Activated CD8-positive, alpha-beta T cell treated with anti-CD3 and anti-CD28 coated beads, Interleukin-2, amount 10 ng/mL, durations not matched to agents 7 days and 5 days (primary cell): ENCODE results near the gene TUBA3C. TPM values are rescaled to one million over a fixed set of nuclear protein-coding genes. Genes with fewer than 3 reads are reported as not detected.

Experiments used
- ATAC-seq: fragments of 150-1000 bp; cut with Tn5 transposase; one replicate; pipeline ENCODE4 v1.10.0; 2021; ENCODE audit warnings: moderate library complexity
- CTCF ChIA-PET: fragments of 350-600 bp; sonication (Branson Sonifier 250); formaldehyde crosslinking; loops from one replicate; lab custom pipeline; 2021; ENCODE audit warnings: antibody characterized with exemption; lab: Charles Lee
- POLR2A ChIA-PET: fragments of 350-600 bp; sonication (Branson Sonifier 250); formaldehyde crosslinking; loops from one replicate; lab custom pipeline; 2021; ENCODE audit warnings: antibody characterized with exemption; lab: Charles Lee
- DNase-seq: peaks from one replicate; pipeline ENCODE4 v3.0.0-alpha.2; 2020
- H3K27ac Mint-ChIP-seq: one replicate; pipeline ENCODE4 v1.8.0; 2021; ENCODE audit warnings: mild to moderate bottlenecking, mixed read lengths
- H3K27me3 Mint-ChIP-seq: one replicate; pipeline ENCODE4 v1.8.0; 2021; ENCODE audit warnings: low read depth, mixed read lengths
- H3K36me3 Mint-ChIP-seq: one replicate; pipeline ENCODE4 v1.8.0; 2021; ENCODE audit warnings: low read depth, mixed read lengths
- H3K4me1 Mint-ChIP-seq: one replicate; pipeline ENCODE4 v1.8.0; 2021; ENCODE audit warnings: low read depth, mixed read lengths
- H3K4me3 Mint-ChIP-seq: one replicate; pipeline ENCODE4 v1.8.0; 2021; ENCODE audit warnings: mild to moderate bottlenecking, mixed read lengths
- H3K9me3 Mint-ChIP-seq: one replicate; pipeline ENCODE4 v1.8.0; 2022; ENCODE audit warnings: mixed read lengths; ENCODE audit not compliant: insufficient read depth
- total RNA-seq, 2 experiments: library from RNA; stranded (reverse); gene quantifications; one replicate each; pipeline ENCODE4 v1.2.3, GENCODE V29; 2021

TUBA3C gene
- total RNA-seq, 2 experiments from 2014 or later: not detected

DNA sequence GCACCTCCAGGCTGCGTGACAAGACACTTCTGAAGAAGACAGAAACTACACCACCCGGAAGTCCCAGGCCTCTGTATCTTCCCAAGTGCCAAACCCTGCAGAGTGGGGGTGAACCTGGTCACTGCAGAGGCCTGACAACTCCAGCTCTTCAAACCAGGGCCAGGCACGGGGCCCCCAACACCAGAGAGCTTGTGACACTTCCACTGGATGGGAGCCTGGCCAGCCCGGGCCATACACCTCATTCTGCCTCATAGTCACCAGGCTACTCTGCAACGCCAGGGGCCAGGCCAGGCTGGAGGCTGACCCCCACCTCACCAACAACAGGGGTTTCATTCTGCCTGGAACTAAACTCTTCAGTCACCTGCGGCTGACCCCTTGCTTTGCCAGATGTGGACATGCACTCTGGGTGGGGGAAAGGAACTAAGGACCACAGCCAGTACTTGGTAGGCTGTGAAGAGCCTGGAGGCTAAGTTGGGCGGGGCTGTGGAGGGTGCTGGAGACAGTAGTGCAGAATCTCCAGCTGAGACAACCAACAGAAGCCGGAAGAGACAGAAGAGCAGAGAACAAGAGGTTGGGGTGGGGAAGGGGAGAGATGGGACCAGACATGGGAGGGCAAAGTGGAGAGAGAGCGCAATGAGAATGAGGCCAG, 23.0 kb downstream of the TUBA3C start:
- ChIA-PET POLR2A (no interaction called here), CTCF (no interaction called here)
- Mint-ChIP-seq H3K4me1 (no peaks in the 10 kb centered on the region), H3K9me3 (peaks cover 4% of the 10 kb centered on the region), H3K27me3 (no peaks in the 10 kb centered on the region), H3K4me3 (no peak overlapping the region), H3K27ac (no peak overlapping the region), H3K36me3 (no peaks in the 10 kb centered on the region)
- ATAC-seq: no peak
- no peak for DNase-seq

DNA sequence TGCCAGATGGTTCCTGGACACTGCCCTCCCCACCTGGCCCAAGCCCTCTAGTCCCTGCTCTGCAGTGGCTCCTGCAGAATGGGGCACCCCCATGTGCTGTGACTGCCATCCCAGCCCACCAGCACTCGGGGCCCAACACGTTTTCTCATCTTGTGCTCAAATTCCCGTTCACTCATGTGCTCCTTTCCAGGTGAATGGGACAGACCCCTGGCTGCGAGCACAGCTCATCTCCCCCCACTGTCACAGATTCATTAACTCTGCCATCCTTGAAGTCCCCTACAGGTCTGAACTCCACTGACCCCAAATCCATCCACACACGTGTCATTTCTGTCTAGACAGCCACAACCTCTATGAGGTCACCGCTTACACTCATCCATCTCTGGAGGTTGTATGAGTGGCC, 23.6 kb downstream of the TUBA3C start:
- POLR2A ChIA-PET: no interaction called here
- no peak overlapping the region for H3K27ac Mint-ChIP-seq
- H3K9me3 Mint-ChIP-seq: no peaks in the 10 kb centered on the region
- H3K4me3 Mint-ChIP-seq: no peak overlapping the region
- DNase-seq: no peak
- no peak for ATAC-seq
- CTCF ChIA-PET: no interaction called here
- no peaks in the 10 kb centered on the region for H3K27me3 Mint-ChIP-seq
- H3K4me1 Mint-ChIP-seq: no peaks in the 10 kb centered on the region
- H3K36me3 Mint-ChIP-seq: no peaks in the 10 kb centered on the region

DNA sequence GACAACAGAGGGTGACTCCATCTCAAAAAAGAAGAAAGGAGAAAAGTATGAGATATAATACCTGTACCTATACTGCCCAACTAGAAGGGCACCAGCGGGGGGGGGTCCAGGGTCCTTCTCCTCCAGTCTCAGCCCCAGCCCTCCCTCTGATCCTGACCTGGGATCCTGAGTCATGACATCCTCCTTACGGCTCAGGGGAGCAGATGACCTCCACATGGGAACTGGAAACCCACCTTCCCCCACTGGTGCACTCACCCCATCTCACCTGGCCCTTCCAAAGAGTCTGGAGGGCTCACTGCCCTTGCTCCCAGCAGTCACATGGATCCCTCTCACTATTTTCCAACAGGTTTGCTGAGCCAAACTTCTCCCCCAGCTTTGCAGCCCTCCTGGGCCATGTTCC, 24.2 kb downstream of the TUBA3C start:
- Mint-ChIP-seq H3K27ac (no peak overlapping the region), H3K4me3 (no peak overlapping the region), H3K36me3 (no peaks in the 10 kb centered on the region), H3K4me1 (no peaks in the 10 kb centered on the region), H3K9me3 (no peaks in the 10 kb centered on the region), H3K27me3 (no peaks in the 10 kb centered on the region)
- DNase-seq (no peak), ATAC-seq (no peak)
- CTCF ChIA-PET: no interaction called here
- POLR2A ChIA-PET: no interaction called here

DNA sequence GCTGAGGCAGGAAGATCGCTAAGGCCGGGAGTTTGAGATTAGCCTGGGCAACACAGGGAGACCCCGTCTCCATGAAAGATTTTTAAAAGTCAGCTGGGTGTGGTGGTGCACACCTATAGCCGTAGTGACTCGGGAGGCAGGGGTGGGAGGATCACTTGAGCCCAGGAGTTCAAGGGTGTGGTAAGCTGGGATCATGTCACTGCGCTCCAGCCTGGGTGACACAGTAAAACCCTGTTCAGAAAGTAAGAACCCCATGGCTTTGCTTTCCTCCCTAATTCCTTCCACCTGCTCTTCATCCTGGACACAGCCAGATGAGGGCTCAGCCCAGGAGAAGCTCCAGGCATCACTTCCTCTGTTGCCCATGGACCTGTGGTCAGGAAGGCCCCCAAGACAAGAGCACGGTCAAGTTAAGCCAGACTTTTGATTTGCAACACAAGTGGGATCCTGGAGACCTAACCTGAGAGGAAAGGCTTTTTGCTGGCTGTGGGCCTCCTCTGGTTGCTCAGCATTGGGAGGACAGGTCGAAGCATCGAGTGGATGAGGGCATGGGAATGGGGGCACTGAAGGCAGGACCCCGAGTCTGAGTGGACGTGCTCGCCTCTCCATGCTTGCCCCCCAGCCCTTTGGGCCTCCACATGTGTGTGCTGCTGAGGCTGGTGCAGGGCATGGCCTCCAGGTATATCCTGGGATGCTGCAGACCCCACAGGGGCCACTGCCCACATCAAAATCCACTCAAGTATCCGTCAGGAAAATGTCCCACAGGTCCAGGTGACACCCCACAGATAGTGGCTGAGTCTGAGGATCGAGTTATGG, 25.4 kb downstream of the TUBA3C start:
- Mint-ChIP-seq H3K27ac (no peak overlapping the region), H3K4me3 (no peak overlapping the region), H3K36me3 (no peaks in the 10 kb centered on the region), H3K27me3 (no peaks in the 10 kb centered on the region), H3K4me1 (no peaks in the 10 kb centered on the region), H3K9me3 (no peaks in the 10 kb centered on the region)
- DNase-seq (no peak), ATAC-seq (no peak)
- POLR2A ChIA-PET: no interaction called here
- CTCF ChIA-PET: no interaction called here

DNA sequence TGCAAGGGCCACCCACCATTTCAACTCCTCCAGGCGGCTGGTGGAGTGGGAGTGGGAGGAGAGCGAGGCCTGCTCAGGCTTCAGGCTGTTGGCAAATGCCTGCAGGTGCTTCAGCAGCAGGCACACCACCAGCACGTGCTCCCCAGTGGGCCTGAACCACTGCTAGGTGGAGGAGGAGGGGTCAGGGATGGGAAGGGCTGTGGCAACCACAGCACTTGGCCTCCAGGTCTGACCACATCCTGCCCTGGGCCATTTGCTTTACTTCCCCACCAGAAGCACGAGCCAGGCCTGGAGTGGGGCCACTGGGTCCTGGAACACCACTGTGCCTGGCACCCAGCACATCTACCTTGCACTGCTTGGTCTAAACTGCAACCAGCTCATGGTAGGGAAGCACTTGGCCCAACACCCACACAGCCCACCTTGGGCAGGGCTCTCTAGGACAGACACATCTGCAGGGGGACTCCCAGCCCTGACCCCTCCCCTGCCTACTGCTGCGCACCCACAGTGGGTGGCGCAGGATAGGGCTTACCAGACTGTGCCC, 26.2 kb downstream of the TUBA3C start:
- CTCF ChIA-PET: no interaction called here
- Mint-ChIP-seq H3K27ac (no peak overlapping the region), H3K4me1 (no peaks in the 10 kb centered on the region), H3K27me3 (no peaks in the 10 kb centered on the region), H3K9me3 (no peaks in the 10 kb centered on the region), H3K36me3 (no peaks in the 10 kb centered on the region), H3K4me3 (no peak overlapping the region)
- POLR2A ChIA-PET: no interaction called here
- no peak for ATAC-seq
- no peak for DNase-seq

DNA sequence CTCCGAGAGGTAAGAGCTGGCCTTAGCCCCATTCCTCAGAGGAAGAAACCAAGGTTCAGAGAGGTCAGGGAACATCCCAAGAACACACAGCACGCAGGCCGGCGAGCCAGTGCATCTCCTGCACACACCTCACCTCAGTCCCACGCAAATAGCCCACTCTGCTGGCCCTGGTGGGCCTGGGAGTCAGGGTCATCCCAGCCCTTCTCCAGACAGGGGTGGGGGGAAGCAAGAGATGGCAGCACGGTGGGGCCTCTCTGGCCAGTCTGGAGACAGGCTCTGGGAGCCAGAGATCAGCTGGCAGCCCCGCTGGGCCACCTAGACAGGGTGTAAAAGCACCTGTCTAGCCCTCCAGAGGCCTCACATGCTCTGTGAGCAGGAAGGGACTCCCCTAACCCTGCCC, 26.8 kb downstream of the TUBA3C start:
- Mint-ChIP-seq H3K4me1 (no peaks in the 10 kb centered on the region), H3K4me3 (no peak overlapping the region), H3K36me3 (no peaks in the 10 kb centered on the region), H3K9me3 (no peaks in the 10 kb centered on the region), H3K27me3 (no peaks in the 10 kb centered on the region), H3K27ac (no peak overlapping the region)
- POLR2A ChIA-PET: no interaction called here
- DNase-seq (no peak), ATAC-seq (no peak)
- CTCF ChIA-PET: interaction anchor here (1.0 kb wide), 1 partner anchor 11 kb away, joined by 3 read pairs; no protein-coding TSS in a partner anchor

DNA sequence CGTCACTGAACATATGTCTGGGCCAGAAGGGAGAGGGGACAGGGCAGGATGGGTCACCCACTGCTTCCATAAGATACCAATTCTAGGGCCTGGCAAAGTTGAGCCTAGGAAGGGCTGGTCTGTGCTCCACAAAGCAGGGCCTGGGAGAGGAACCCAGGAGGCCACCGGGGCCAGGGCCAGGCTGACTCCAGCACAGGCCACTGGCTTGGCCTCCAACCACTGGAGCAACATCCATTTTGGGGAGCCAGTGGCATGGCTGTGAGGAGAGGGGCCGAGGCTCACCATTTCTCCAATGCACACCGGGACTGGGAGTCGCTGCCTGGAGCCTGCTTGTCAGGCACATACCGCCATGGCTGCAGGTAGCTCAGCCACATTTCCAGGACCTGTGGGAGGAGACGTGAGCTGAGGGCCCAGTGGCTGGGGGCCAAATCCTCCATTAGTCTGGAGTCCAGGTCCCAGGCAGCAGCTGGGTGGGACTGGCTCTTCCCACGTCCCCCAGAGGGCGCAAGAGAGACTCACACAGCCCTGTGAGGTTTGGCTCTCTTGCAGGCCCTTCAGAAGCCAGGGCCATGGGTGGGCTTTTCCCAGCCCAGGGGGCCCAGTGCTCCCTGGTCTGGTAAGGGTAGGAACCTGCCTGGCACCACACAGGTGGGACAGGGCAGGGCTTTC, 27.7 kb downstream of the TUBA3C start:
- DNase-seq (no peak), ATAC-seq (no peak)

DNA sequence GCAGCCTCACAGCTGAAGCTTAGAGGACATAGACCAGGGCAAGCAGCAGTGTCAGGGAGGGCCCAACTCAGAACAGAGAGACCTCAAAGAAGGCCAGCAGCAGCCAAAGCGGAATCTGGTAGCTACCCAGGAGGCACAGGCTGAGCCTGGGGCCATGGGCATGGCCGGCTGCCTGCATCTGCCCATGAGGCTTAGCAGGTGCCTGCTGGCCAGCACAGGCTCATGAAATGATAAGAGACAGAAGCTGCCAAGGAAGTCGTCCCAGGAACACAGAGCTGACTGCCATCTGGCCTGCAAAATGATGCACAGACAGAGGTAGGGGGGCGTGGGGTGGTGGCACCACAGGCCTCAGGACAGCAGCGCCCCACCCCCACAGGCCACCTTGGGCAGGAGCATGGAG, 29.2 kb downstream of the TUBA3C start:
- ATAC-seq: no peak
- Mint-ChIP-seq H3K4me1 (no peaks in the 10 kb centered on the region), H3K36me3 (no peaks in the 10 kb centered on the region), H3K4me3 (no peak overlapping the region), H3K27ac (no peak overlapping the region), H3K9me3 (peaks cover 4% of the 10 kb centered on the region), H3K27me3 (no peaks in the 10 kb centered on the region)
- ChIA-PET POLR2A (no interaction called here), CTCF (no interaction called here)
- no peak for DNase-seq

More for the DNA sequence above, 27.7 kb downstream of the TUBA3C start:
- CTCF ChIA-PET: interaction anchor here (1.0 kb wide), 1 partner anchor 10 kb away, joined by 3 read pairs; no protein-coding TSS in a partner anchor
- H3K27ac Mint-ChIP-seq: no peak overlapping the region
- H3K9me3 Mint-ChIP-seq: peaks cover 2% of the 10 kb centered on the region
- no peak overlapping the region for H3K4me3 Mint-ChIP-seq
- H3K4me1 Mint-ChIP-seq: no peaks in the 10 kb centered on the region
- no peaks in the 10 kb centered on the region for H3K27me3 Mint-ChIP-seq
- POLR2A ChIA-PET: no interaction called here
- no peaks in the 10 kb centered on the region for H3K36me3 Mint-ChIP-seq

DNA sequence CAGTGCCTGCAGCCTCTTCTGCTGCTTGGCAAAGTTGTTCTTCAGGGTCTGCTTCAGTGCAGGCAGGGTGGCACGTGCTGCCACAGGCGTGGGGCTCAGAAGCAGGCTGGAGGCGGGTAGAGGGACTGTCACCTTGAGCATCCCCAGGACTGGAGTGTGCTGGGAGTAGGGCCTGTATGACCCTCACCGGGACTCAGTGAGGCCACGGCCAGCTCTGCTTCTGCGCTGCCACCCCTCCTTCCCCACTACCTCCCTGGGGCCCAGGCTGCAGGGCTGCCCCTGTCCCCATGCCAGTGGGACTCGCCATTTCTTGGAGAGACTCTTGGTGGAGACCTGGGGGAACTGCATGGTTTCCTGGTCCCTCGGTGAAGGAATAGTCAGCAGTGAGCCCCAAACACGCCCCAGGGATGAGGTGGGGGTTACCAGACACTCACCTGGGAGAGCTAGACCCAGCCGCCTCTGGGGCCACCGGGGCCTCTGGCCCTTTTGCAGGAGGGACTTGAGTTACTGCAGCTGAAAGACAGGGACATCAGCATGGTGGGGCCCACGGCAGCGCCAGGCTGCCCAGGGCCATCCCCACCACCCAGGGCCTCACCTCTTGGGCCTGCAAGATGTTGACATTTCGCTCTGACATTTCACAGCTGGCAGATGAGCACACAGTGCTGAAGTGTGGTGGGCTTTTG, 29.9 kb downstream of the TUBA3C start:
- no peaks in the 10 kb centered on the region for H3K4me1 Mint-ChIP-seq
- H3K4me3 Mint-ChIP-seq: no peak overlapping the region
- DNase-seq (no peak), ATAC-seq (no peak)
- no peak overlapping the region for H3K27ac Mint-ChIP-seq
- H3K36me3 Mint-ChIP-seq: no peaks in the 10 kb centered on the region
- POLR2A ChIA-PET: interaction anchor here (0.6 kb wide), 1 partner anchor 100 kb away, joined by 3 read pairs; no protein-coding TSS in a partner anchor
- H3K27me3 Mint-ChIP-seq: no peaks in the 10 kb centered on the region
- CTCF ChIA-PET: no interaction called here
- H3K9me3 Mint-ChIP-seq: peaks cover 4% of the 10 kb centered on the region

DNA sequence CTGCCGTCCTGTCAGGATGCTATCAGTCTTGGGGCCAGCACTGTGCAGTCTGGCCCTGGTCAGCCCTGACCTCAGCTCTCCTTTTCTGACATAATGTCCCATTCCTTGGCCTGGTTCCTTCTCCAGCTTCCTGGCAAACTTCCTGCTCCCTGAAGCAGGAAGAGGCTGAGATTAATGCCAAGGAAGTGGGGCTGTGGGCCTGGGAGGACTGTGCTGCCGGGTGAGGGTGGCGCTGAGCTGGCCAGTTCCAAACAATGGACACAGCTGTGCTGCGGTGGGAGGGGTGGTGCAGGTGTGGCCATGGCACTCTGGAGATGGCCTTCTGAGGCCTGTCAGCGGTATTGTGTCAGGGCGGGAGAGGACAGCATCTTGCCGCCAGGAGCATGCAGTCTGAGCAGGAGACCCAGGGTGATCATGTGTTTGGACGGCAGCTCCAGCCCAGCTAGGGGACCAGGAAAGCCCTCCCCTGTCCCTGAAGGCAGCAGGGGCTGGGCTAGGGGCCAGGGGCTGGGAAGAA, 30.9 kb downstream of the TUBA3C start:
- POLR2A ChIA-PET: interaction anchor here (0.6 kb wide), 1 partner anchor 101 kb away, joined by 3 read pairs; no protein-coding TSS in a partner anchor
- Mint-ChIP-seq H3K36me3 (no peaks in the 10 kb centered on the region), H3K27ac (no peak overlapping the region), H3K4me1 (no peaks in the 10 kb centered on the region), H3K4me3 (no peak overlapping the region), H3K9me3 (peaks cover 9% of the 10 kb centered on the region), H3K27me3 (no peaks in the 10 kb centered on the region)
- ATAC-seq (no peak), DNase-seq (no peak)
- CTCF ChIA-PET: no interaction called here

DNA sequence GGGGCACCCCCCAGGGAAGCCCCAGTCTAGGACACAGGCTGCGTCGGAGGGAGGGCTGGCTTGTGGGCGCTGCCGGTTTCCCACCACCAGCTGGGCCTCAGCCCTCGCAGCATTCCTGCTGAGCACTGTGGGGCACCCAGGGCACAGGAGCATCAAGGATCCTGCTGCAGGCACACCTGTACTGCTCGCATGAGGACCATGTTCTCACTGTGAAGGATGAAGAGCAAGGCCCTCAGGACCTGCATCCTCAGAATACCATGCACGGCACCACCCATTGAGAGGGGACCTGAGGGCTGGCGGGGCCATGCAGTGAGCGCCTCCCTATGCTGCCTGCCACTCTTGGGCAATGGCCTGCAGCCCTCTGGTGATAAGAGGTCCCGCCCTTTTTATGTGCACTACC, 31.4 kb downstream of the TUBA3C start:
- Mint-ChIP-seq H3K4me1 (no peaks in the 10 kb centered on the region), H3K36me3 (no peaks in the 10 kb centered on the region), H3K27me3 (no peaks in the 10 kb centered on the region), H3K9me3 (peaks cover 9% of the 10 kb centered on the region), H3K4me3 (no peak overlapping the region), H3K27ac (no peak overlapping the region)
- POLR2A ChIA-PET: no interaction called here
- no peak for ATAC-seq
- CTCF ChIA-PET: no interaction called here
- DNase-seq: no peak
